Measurements from ENCODE around the gene ZNF709. TPM values are rescaled to one million over a fixed set of nuclear protein-coding genes. Genes with fewer than 3 reads are reported as not detected.

ZNF709 gene
- total and polyA plus RNA-seq, 2 of the 4 experiments (the other 2 are of a cell fraction) = 0.50 to 3.8 TPM

GRCh38 chr19:12448808-12449207 is 35.8 kb downstream of the ZNF709 start:
- Histone ChIP-seq H3K56ac (ENCODE audit: extremely low read depth, insufficient read depth, low read length) (no peak overlapping the region), H3K14ac (replicated peaks; ENCODE audit: low read depth, low read length) (no peak overlapping the region), H2AFZ (replicated peaks; ENCODE audit: low read length, poor library complexity) (no peak overlapping the region), H2BK5ac (ENCODE audit: low read depth, low read length, poor library complexity, severe bottlenecking) (no peak overlapping the region), H3K9me1 (ENCODE audit: insufficient read depth, low read length) (no peaks in the 10 kb centered on the region), H4K20me1 (ENCODE audit: insufficient read depth, low read length) (no peaks in the 10 kb centered on the region), H4K91ac (ENCODE audit: insufficient read depth, low read depth, low read length) (no peak overlapping the region), H3K9ac (ENCODE audit: low read depth, low read length) (no peak overlapping the region), H3K18ac (ENCODE audit: low read depth, low read length) (no peak overlapping the region), H4K5ac (ENCODE audit: low read depth, low read length) (no peak overlapping the region), H2AK9ac (replicated peaks; ENCODE audit: low read depth, low read length, poor library complexity) (no peak overlapping the region), H3K23ac (ENCODE audit: low read depth, low read length) (no peak overlapping the region), H3K4me2 (ENCODE audit: low read depth, low read length) (no peak overlapping the region), H4K8ac (ENCODE audit: low read depth in 2 of 2, low read length in 2 of 2) (no peak overlapping the region), H3K36me3 (ENCODE audit: control insufficient read depth, insufficient read depth, low read length) (no peaks in the 10 kb centered on the region), H2AK5ac (ENCODE audit: low read depth, low read length) (no peak overlapping the region), H3K9me3 (ENCODE audit: control insufficient read depth, insufficient read depth, low read length) (peaks cover 36% of the 10 kb centered on the region), H3K4ac (ENCODE audit: low read depth, low read length) (no peak overlapping the region), H2BK20ac (ENCODE audit: low read depth, low read length) (no peak overlapping the region), H3K4me1 (ENCODE audit: control insufficient read depth, insufficient read depth, low read length) (no peaks in the 10 kb centered on the region), H3K27ac (ENCODE audit: insufficient read depth, low read length) (no peak overlapping the region), H3K79me1 (ENCODE audit: low read depth in 1 of 2, low read length in 2 of 2) (no peaks in the 10 kb centered on the region), H3K4me3 (ENCODE audit: insufficient read depth, low read depth, low read length) (no peak overlapping the region), H2BK15ac (ENCODE audit: low read depth, low read length) (no peak overlapping the region), H2BK120ac (ENCODE audit: low read depth, low read length) (no peak overlapping the region), H3K27me3 (ENCODE audit: control insufficient read depth, insufficient read depth, low read length) (no peaks in the 10 kb centered on the region)
- in situ Hi-C loops (cut with MboI; ENCODE audit: low sequenced_read_pairs) (no loop called here), dilution Hi-C loops (cut with HindIII; ENCODE audit: low sequenced_read_pairs, unreplicated experiment) (no loop called here), intact Hi-C loops (cut with micrococcal nuclease) (no loop called here)
- ChIA-PET CTCF (no interaction called here), POLR2A (ENCODE audit: unreplicated experiment) (no interaction called here)
- ATAC-seq (ENCODE audit: low read depth) = no peak
- BruUV-seq (replicated peaks) = no TSS peak
- TF ChIP-seq RAD21 (IDR thresholded peaks at IDR 0.05; ENCODE audit: low read length) (no peak), SMC3 (IDR thresholded peaks at IDR 0.05; ENCODE audit: low read depth, low read length) (no peak)
- 83% methylated on average over 1 of the region's 2 CpGs; no CpG with 5 or more reads in 1 of the 2 experiments for WGBS, 2 experiments (ENCODE audit: extremely low coverage in 2 of 2, insufficient read length in 1 of 2)
- DNase-seq = no peak
